ENCODE data around the gene HAAO. TPM values are rescaled to one million over a fixed set of nuclear protein-coding genes. Genes with fewer than 3 reads are reported as not detected.

HAAO gene
- total and polyA plus RNA-seq, 2 of the 13 experiments (the other 11 are each of a cell fraction or from before 2014, with no cell fraction given), result 36.1 to 42.7 TPM

- TF ChIP-seq ZNF281 (CRISPR knock-in tag; IDR thresholded peaks at IDR 0.05; ENCODE audit: borderline replicate concordance), result peak; percentile 85
- 0 out of 2 replicates have a peak, but pooled peaks have one; percentile 5 for TF ChIP-seq CREB1 (IDR thresholded peaks at IDR 0.05)
- no peak for TF ChIP-seq CREB1 (CRISPR knock-in tag; IDR thresholded peaks at IDR 0.05)
- no peak for TF ChIP-seq MTA3 (CRISPR knock-in tag; IDR thresholded peaks at IDR 0.05)
- TF ChIP-seq SMYD3 (CRISPR knock-in tag; IDR thresholded peaks at IDR 0.05), result no peak
- no peak for TF ChIP-seq PRDM4 (CRISPR knock-in tag; IDR thresholded peaks at IDR 0.05; ENCODE audit: borderline replicate concordance)
- peak; percentile 84; the same call in 1 of the 2 replicates for TF ChIP-seq FLYWCH1 (CRISPR knock-in tag; IDR thresholded peaks at IDR 0.05)
- peak; percentile 99 for TF ChIP-seq ZNF747 (CRISPR knock-in tag; IDR thresholded peaks at IDR 0.05; ENCODE audit: borderline replicate concordance)
- peak; percentile 98 for TF ChIP-seq ZNF224 (CRISPR knock-in tag; IDR thresholded peaks at IDR 0.05)
- peak; percentile 34; the same call in 1 of the 2 replicates for TF ChIP-seq NFYB (CRISPR knock-in tag; IDR thresholded peaks at IDR 0.05)
- peak; percentile 82 for TF ChIP-seq ZNF883 (CRISPR knock-in tag; IDR thresholded peaks at IDR 0.05; ENCODE audit: not compliant biosample characterization)
- peak; percentile 97 for TF ChIP-seq HBP1 (CRISPR knock-in tag; IDR thresholded peaks at IDR 0.05; ENCODE audit: low read depth)
- peak; percentile 79 for TF ChIP-seq CREBL2 (CRISPR knock-in tag; IDR thresholded peaks at IDR 0.05; ENCODE audit: borderline replicate concordance)
- TF ChIP-seq ATM (IDR thresholded peaks at IDR 0.05; ENCODE audit: borderline replicate concordance), result no peak
- no peak for TF ChIP-seq WIZ (CRISPR knock-in tag; IDR thresholded peaks at IDR 0.05)
- peak; percentile 93; the same call in 1 of the 2 replicates for TF ChIP-seq ZBTB20 (CRISPR knock-in tag; IDR thresholded peaks at IDR 0.05; ENCODE audit: borderline replicate concordance, low read depth)
- TF ChIP-seq ZNF766 (CRISPR knock-in tag; IDR thresholded peaks at IDR 0.05; ENCODE audit: borderline replicate concordance), result peak; percentile 99
- peak; percentile 92 for TF ChIP-seq KAT8 (CRISPR knock-in tag; IDR thresholded peaks at IDR 0.05)
- TF ChIP-seq RXRB (CRISPR knock-in tag; IDR thresholded peaks at IDR 0.05; ENCODE audit: borderline replicate concordance), result peak; percentile 97
- TF ChIP-seq HDAC1 (CRISPR knock-in tag; IDR thresholded peaks at IDR 0.05), result peak; percentile 98
- peak; percentile 74; the same call in 1 of the 2 replicates for TF ChIP-seq ZNF704 (CRISPR knock-in tag; IDR thresholded peaks at IDR 0.05; ENCODE audit: borderline replicate concordance)
- peak; percentile 95 for TF ChIP-seq ZIK1 (CRISPR knock-in tag; IDR thresholded peaks at IDR 0.05; ENCODE audit: borderline replicate concordance, low read depth)
Observed at GRCh38 chr2:42792583-42793333, at the start of gene HAAO (continued).
